Eye (tissue), 1 donor: ENCODE data around the gene MYO1D.
A peak's percentile ranks its signal among the peaks of the same experiment; 100 is the strongest.

Experiments
- DNase-seq: peaks from one replicate; pipeline ENCODE4 v3.0.0-alpha.2; 2015

Gene MYO1D

DNA sequence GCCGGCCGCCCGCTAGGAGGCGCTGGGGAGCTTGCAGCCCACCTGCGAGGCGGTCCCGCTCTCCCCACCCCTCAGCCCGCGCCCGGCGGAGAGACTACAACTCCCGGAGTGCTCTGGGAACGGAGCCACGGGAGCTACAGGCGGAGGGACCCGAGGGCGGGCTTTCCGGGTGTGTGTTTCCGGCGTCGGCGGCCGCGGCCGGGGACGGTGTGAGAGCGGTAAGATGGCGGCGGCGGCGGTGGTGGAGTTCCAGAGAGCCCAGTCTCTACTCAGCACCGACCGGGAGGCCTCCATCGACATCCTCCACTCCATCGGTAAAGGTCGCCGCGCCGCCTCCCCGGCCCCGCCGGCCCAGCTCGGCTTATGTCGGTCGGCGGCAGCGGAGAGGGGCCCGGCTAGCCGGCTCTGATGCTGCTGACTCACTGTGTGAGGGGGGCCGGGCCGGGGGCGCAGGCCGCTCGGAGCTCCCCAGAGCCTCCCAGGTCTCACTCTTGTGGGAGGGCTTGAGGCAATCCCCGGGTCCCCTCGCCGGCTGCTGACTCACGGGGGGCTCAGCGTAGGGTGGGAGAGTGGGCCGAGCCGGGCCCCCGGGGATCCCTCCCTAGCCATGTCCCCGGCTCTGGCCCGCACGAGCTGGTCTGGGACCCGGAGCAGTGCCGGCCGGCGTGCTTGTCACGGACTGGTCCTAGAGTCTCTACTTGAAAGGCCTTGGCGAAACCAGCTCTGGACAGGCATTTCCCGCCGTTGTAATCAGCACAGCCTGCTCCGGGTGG is 432.4 kb downstream of the MYO1D start, which contains the start of gene PSMD11:
TSS of gene PSMD11 (plus strand) at position 210 of the 773 bp plus-strand sequence. CDS start at position 224, 14 bp downstream.
- DNase-seq: peak; percentile 99

DNA sequence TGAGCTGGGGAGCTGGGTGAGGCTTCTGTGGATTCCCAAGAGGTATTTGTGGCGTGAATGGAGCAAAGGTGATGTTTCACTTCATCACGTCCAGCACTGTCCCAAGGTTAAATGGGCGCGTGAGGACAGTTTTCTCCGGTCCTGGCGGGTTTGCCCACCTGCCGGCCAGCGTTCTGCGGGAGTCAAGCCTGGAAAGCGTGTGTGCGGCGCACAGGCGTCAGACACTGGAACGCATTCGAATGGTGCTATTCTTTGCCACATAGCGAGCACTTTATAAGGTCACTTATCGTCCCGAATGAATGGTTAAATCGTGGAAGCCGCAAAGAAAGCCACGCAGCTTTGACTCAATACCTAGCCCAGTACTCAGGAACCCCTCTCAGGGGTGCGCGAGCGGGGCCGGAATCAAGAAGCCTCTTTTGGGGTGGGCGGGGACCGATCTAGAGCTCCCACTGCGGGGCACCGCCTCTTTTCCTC is 433.1 kb downstream of the MYO1D start:
- no peak for DNase-seq
